Trophoblast cell (in vitro differentiated cells and primary cell): ENCODE measurements around the gene SMIM10L2A.
A peak's percentile ranks its signal among the peaks of the same experiment; 100 is the strongest.

Experiments
- DNase-seq, 2 donors: peaks; one replicate each; pipeline ENCODE4 v3.0.0-alpha.2; 2016
- H2AFZ ChIP-seq: 2 replicates; pipeline ENCODE4 v1.6.1; 2013; ENCODE audit warnings: low read length, moderate library complexity, mild to moderate bottlenecking; ENCODE audit not compliant: insufficient read depth, poor library complexity
- H2AK5ac ChIP-seq: 2 replicates; pipeline ENCODE4 v1.6.1; 2013; ENCODE audit warnings: mild to moderate bottlenecking, low read length
- H2BK120ac ChIP-seq: 2 replicates; pipeline ENCODE4 v1.6.1; 2013; ENCODE audit warnings: low read length, mild to moderate bottlenecking, moderate library complexity; ENCODE audit not compliant: insufficient read depth, poor library complexity
- H2BK12ac ChIP-seq: 2 replicates; pipeline ENCODE4 v1.6.1; 2013; ENCODE audit warnings: mild to moderate bottlenecking, low read length, moderate library complexity
- H2BK5ac ChIP-seq: 2 replicates; pipeline ENCODE4 v1.6.1; 2013; ENCODE audit warnings: low read length, low read depth, moderate library complexity, mild to moderate bottlenecking; ENCODE audit not compliant: poor library complexity
- H3K14ac ChIP-seq: 2 replicates; pipeline ENCODE4 v1.6.1; 2013; ENCODE audit warnings: mild to moderate bottlenecking, low read length
- H3K18ac ChIP-seq: 2 replicates; pipeline ENCODE4 v1.6.1; 2013; ENCODE audit warnings: mild to moderate bottlenecking, low read length
- H3K23ac ChIP-seq: 2 replicates; pipeline ENCODE4 v1.6.1; 2013; ENCODE audit warnings: low read length
- H3K27ac ChIP-seq: 2 replicates; pipeline ENCODE4 v1.5.1; 2013; ENCODE audit warnings: low read depth, mild to moderate bottlenecking, inconsistent platforms, low read length, moderate library complexity
- H3K27me3 ChIP-seq: 2 replicates; pipeline ENCODE4 v1.6.1; 2013; ENCODE audit warnings: inconsistent platforms, mild to moderate bottlenecking, low read length, moderate library complexity; ENCODE audit not compliant: insufficient read depth
- H3K36me3 ChIP-seq, 2 experiments: 1 replicate in 1 of 2; 2 replicates in 1 of 2; pipeline ENCODE4 v1.6.1; 2013; ENCODE audit warnings: low read length in 2 of 2, mild to moderate bottlenecking in 2 of 2, moderate library complexity in 1 of 2; ENCODE audit not compliant: insufficient read depth in 2 of 2, control insufficient read depth in 1 of 2
- H3K4ac ChIP-seq: 2 replicates; pipeline ENCODE4 v1.6.1; 2013; ENCODE audit warnings: low read depth, mild to moderate bottlenecking, low read length, moderate library complexity
- H3K4me1 ChIP-seq, 2 experiments: 1 replicate in 1 of 2; 2 replicates in 1 of 2; pipeline ENCODE4 v1.6.1; 2013; ENCODE audit warnings: low read length in 2 of 2, mild to moderate bottlenecking in 2 of 2, moderate library complexity in 1 of 2; ENCODE audit not compliant: insufficient read depth in 2 of 2, control insufficient read depth in 1 of 2
- H3K4me2 ChIP-seq: 2 replicates; pipeline ENCODE4 v1.6.1; 2013; ENCODE audit warnings: inconsistent platforms, mild to moderate bottlenecking, low read length, moderate library complexity
- H3K4me3 ChIP-seq: 2 replicates; pipeline ENCODE4 v1.5.1; 2013; ENCODE audit warnings: mild to moderate bottlenecking, low read depth, low read length, inconsistent platforms
- H3K79me1 ChIP-seq: one replicate; pipeline ENCODE4 v1.6.1; 2013; ENCODE audit warnings: low read length
- H3K79me2 ChIP-seq: 2 replicates; pipeline ENCODE4 v1.6.1; 2013; ENCODE audit warnings: low read length, mild to moderate bottlenecking; ENCODE audit not compliant: control insufficient read depth, insufficient read depth, poor library complexity
- H3K9ac ChIP-seq: 2 replicates; pipeline ENCODE4 v1.6.1; 2013; ENCODE audit warnings: mild to moderate bottlenecking, low read length
- H3K9me3 ChIP-seq: 2 replicates; pipeline ENCODE4 v1.6.1; 2013; ENCODE audit warnings: low read depth, mild to moderate bottlenecking, control low read depth, inconsistent platforms, low read length; ENCODE audit not compliant: insufficient read depth
- H4K12ac ChIP-seq: 2 replicates; pipeline ENCODE4 v1.6.1; 2013; ENCODE audit warnings: low read depth, mild to moderate bottlenecking, low read length, moderate library complexity
- H4K8ac ChIP-seq: 2 replicates; pipeline ENCODE4 v1.6.1; 2013; ENCODE audit warnings: low read depth, mild to moderate bottlenecking, low read length, moderate library complexity
- H4K91ac ChIP-seq: one replicate; pipeline ENCODE4 v1.6.1; 2013; ENCODE audit warnings: low read depth, mild to moderate bottlenecking, low read length, moderate library complexity
- WGBS: extraction: QIAGEN DNeasy Blood & Tissue Kit; methylation state at CpG from one replicate; pipeline ENCODE4 v1.1.7; 2013; ENCODE audit warnings: missing lambda C conversion rate; ENCODE audit not compliant: insufficient read length, insufficient coverage; ENCODE audit errors: extremely low coverage; 5-methylcytosine and 5-hydroxymethylcytosine counted together

The SMIM10L2A gene

DNA sequence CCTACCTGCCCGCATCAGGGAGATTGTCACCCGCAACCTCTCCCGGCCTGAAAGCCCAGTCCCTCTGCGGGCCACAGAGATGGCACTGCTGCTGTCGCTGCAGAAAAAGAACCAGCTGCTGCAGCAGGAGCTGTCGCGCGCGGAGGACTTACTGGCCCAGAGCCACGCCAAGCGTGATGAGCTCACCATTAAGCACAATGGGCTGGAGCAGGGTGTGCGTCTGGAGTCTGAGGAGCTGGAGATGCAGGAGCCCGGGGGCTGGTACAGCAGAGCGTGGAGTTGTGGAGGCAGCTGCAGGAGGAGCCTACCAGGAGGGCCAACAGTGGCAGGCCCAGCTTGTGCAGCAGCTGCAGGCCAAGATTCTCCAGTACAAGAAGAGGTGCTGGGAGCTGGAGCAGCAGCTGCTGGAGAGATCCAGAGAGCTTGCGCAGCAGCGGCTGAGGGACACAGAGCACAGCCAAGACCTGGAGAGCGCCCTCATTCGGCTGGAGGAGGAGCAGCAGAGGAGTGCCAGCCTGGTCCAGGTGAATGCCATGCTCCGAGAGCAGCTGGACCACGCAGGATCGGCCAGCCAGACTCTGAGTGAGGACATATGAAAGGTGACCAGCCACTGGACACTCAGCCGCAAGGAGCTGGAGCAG is 11.3 kb downstream of the SMIM10L2A start:
- no peak overlapping the region for H3K18ac ChIP-seq
- no peak overlapping the region for H4K91ac ChIP-seq
- H2BK12ac ChIP-seq = no peak overlapping the region
- H2BK5ac ChIP-seq = no peak overlapping the region
- no CpG with 5 or more reads among the region's 22 CpGs for WGBS
- no peak overlapping the region for H2BK120ac ChIP-seq
- H3K4me1 ChIP-seq = no peaks in the 10 kb centered on the region
- no peaks in the 10 kb centered on the region for H3K79me2 ChIP-seq
- no peaks in the 10 kb centered on the region for H3K27me3 ChIP-seq
- H3K4ac ChIP-seq = no peak overlapping the region
- no peak overlapping the region for H2AK5ac ChIP-seq
- no peak overlapping the region for H4K8ac ChIP-seq
- peak overlapping the region; percentile 36 for H4K12ac ChIP-seq
- H3K79me1 ChIP-seq = no peaks in the 10 kb centered on the region
- DNase-seq = no peak
- no peak overlapping the region for H3K9ac ChIP-seq
- H3K14ac ChIP-seq = no peak overlapping the region
- H3K36me3 ChIP-seq = no peaks in the 10 kb centered on the region
- H3K4me2 ChIP-seq = no peak overlapping the region
- no peak overlapping the region for H3K23ac ChIP-seq
- no peak overlapping the region for H2AFZ ChIP-seq
- H3K9me3 ChIP-seq = no peaks in the 10 kb centered on the region
- no peak overlapping the region for H3K4me3 ChIP-seq
- H3K27ac ChIP-seq = no peak overlapping the region

DNA sequence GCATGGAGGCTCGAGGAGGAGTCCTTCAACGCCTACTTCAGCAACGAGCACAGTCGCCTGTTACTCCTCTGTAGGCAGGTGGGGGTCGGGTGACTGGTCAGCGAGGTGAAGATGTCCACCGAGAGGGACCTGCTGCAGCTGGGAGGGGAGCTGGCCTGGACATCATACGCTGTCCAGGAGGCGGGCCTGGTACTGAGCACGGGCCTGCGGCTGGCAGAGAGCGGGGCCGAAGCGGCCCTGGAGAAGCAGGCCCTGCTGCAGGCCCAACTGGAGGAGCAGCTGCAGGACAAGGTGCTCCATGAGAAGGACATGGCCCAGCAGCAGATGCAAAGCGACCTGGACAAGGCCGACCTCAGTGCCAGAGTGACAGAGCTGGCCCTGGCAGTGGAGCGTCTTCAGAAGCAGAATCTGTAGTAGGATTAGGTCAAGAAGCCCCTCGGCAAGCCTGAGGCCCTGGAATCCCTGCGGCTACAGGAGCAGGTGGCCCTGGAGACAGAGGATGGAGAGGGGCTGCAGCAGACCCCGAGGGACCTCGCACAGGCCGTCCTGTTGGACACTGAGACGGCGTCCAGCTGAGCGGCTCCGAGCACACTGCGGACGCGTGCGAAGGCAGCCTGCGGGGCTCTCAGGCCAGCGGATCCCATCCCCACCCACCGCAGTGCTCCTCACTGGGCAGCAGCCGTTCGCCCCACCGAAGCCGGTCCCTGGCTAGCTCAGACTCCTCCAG is 11.9 kb downstream of the SMIM10L2A start:
- H4K8ac ChIP-seq = no peak overlapping the region
- no peak overlapping the region for H3K9ac ChIP-seq
- no peak overlapping the region for H4K91ac ChIP-seq
- no peak overlapping the region for H2AFZ ChIP-seq
- H2BK12ac ChIP-seq = no peak overlapping the region
- no peak overlapping the region for H3K4me2 ChIP-seq
- no peak overlapping the region for H2BK120ac ChIP-seq
- H2BK5ac ChIP-seq = no peak overlapping the region
- no peaks in the 10 kb centered on the region for H3K79me2 ChIP-seq
- H4K12ac ChIP-seq = no peak overlapping the region
- no peak overlapping the region for H3K4me3 ChIP-seq
- no peaks in the 10 kb centered on the region for H3K27me3 ChIP-seq
- no peaks in the 10 kb centered on the region for H3K79me1 ChIP-seq
- H3K14ac ChIP-seq = no peak overlapping the region
- H3K23ac ChIP-seq = no peak overlapping the region
- no peak overlapping the region for H3K27ac ChIP-seq
- no peak overlapping the region for H2AK5ac ChIP-seq
- WGBS = no CpG with 5 or more reads among the region's 37 CpGs
- H3K18ac ChIP-seq = no peak overlapping the region
- H3K9me3 ChIP-seq = no peaks in the 10 kb centered on the region
- H3K36me3 ChIP-seq = no peaks in the 10 kb centered on the region
- DNase-seq = no peak
- no peaks in the 10 kb centered on the region for H3K4me1 ChIP-seq
- H3K4ac ChIP-seq = no peak overlapping the region

DNA sequence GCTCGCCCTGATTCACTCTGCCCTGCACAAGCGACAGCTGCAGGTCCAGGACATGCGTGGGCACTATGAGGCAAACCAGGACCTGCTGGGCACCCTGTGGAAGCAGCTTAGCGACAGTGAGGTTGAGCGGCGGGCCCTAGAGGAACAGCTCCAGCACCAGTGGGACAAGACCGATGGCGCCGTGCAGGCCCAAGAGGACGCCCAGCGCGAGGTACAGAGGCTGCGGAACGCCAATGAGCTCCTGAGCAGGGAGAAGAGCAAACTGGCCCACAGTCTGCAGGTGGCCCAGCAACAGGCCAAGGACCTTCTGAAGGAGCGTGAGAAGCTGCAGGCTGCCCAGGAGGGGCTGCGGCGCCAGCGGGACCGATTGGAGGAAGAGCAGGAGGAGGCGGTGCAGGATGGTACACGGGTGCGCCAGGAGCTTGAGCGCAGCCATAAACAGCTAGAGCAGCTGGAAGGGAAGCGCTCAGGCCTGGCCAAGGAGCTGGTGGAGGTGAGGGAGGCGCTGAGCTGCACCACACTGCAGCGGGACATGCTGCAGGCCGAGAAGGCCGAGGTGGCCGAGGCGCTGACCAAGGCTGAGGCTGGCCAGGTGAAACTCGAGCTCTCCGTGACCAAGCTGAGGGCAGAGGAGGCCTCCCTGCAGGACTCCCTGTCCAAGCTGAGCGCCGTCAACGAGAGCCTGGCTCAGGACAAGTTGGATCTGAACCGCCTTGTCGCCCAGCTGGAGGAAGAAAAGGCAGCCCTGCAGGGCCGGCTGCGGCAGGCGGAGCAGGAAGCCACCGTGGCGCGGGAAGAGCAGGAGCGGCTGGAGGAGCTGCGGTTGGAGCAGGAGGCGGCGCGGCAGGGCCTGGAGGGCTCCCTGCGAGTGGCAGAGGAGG is 12.8 kb downstream of the SMIM10L2A start:
- no peaks in the 10 kb centered on the region for H3K4me1 ChIP-seq
- no CpG with 5 or more reads among the region's 49 CpGs for WGBS
- H3K23ac ChIP-seq = no peak overlapping the region
- no peak overlapping the region for H2BK120ac ChIP-seq
- no peak overlapping the region for H4K8ac ChIP-seq
- no peak overlapping the region for H3K27ac ChIP-seq
- no peaks in the 10 kb centered on the region for H3K79me1 ChIP-seq
- no peak overlapping the region for H3K14ac ChIP-seq
- H3K18ac ChIP-seq = no peak overlapping the region
- no peaks in the 10 kb centered on the region for H3K36me3 ChIP-seq
- no peaks in the 10 kb centered on the region for H3K27me3 ChIP-seq
- H4K12ac ChIP-seq = no peak overlapping the region
- H2AK5ac ChIP-seq = no peak overlapping the region
- no peak overlapping the region for H2BK12ac ChIP-seq
- no peak overlapping the region for H3K4ac ChIP-seq
- no peak overlapping the region for H3K4me2 ChIP-seq
- no peak overlapping the region for H2AFZ ChIP-seq
- no peaks in the 10 kb centered on the region for H3K79me2 ChIP-seq
- no peak overlapping the region for H4K91ac ChIP-seq
- H3K9ac ChIP-seq = no peak overlapping the region
- H3K4me3 ChIP-seq = no peak overlapping the region
- DNase-seq = no peak
- no peaks in the 10 kb centered on the region for H3K9me3 ChIP-seq
- no peak overlapping the region for H2BK5ac ChIP-seq

DNA sequence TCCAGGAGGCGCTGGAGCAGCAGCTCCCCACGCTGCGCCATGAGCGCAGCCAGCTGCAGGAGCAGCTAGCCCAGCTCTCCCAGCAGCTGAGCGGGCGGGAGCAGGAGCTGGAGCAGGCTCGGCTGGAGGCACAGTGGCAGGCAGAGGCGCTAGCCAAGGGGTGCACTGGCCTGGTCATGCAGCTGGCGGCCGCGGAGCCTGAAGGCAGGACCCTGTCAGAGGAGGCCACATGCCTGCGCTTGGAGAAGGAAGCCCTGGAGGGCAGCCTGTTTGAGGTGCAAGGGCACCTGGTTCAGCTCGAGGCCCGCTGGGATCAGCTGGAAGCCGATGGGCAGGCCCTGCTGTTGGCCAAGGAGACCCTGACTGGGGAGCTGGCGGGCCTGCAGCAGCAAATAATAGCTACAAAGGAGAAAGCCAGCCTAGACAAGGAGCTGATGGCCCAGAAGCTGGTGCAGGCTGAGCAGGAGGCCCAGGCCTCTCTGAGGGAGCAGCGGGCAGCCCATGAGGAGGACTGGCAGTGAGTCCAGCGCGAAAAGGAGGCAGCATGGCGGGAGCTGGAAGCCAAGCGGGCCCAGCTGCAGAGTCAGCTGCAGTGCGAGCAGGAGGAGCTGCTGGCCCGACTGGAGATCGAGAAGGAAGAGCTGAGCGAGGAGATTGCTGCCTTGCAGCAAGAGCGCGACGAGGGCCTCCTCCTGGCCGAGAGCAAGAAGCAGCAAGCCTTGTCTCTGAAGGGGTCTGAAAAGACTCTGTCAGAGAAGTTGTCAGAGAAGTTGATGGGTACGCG is 13.6 kb downstream of the SMIM10L2A start:
- no peak for DNase-seq
- Histone ChIP-seq H3K4me2 (no peak overlapping the region), H3K9me3 (no peaks in the 10 kb centered on the region), H3K4me3 (no peak overlapping the region), H4K8ac (no peak overlapping the region), H3K9ac (no peak overlapping the region), H3K18ac (no peak overlapping the region), H4K12ac (no peak overlapping the region), H2AFZ (no peak overlapping the region), H3K27ac (no peak overlapping the region), H2BK120ac (no peak overlapping the region), H3K79me2 (no peaks in the 10 kb centered on the region), H3K23ac (no peak overlapping the region), H3K36me3 (no peaks in the 10 kb centered on the region), H3K27me3 (no peaks in the 10 kb centered on the region), H4K91ac (no peak overlapping the region), H2BK5ac (no peak overlapping the region), H2AK5ac (no peak overlapping the region), H3K79me1 (no peaks in the 10 kb centered on the region), H3K4ac (no peak overlapping the region), H2BK12ac (no peak overlapping the region), H3K14ac (no peak overlapping the region), H3K4me1 (no peaks in the 10 kb centered on the region)
- WGBS = no CpG with 5 or more reads among the region's 31 CpGs
